Measurements from ENCODE around the gene PLCB1. TPM values are rescaled to one million over a fixed set of nuclear protein-coding genes. Genes with fewer than 3 reads are reported as not detected.

Gene PLCB1
- total and polyA plus RNA-seq, 10 of the 15 experiments (the other 5 are each of a cell fraction or from before 2014, with no cell fraction given), result 0.05 to 5.3 (median 0.17) TPM; not detected in 1

DNA sequence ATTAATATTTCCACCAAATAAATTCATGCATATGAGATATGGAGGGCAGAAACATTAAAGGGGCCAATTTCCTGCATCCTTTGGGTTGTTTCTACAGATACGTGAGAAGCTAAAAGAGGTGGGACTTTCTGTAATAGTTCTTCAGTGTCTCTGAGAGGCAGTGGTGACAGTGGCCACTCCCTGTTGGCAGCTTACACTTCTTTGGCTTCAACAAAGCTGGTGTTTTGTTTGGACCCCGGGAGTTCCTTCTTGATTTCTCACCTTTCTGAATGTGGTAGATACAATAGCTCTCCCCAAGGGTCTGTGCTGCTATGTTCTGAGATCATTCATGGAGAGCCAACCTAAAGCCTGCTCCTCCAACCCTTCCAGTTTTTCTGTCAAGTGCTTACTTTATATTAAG is 7.8 kb downstream of the PLCB1 start:
- SMC1A ChIA-PET (ENCODE audit: uncharacterized antibody, unreplicated experiment), result interaction anchor here (1.0 kb wide), 1 partner anchor 12 kb away, joined by 3 read pairs; no protein-coding TSS in a partner anchor
- H3K27ac ChIP-seq (ENCODE audit: control insufficient read depth, insufficient read depth), result no peak overlapping the region
- H3K36me3 ChIP-seq (ENCODE audit: control insufficient read depth in 2 of 2, insufficient read depth in 2 of 2, low read length in 1 of 2), result no peaks in the 10 kb centered on the region
- no peak overlapping the region for H2AFZ ChIP-seq (ENCODE audit: control insufficient read depth, low read depth, low read length)
- no peak overlapping the region for H3K4me2 ChIP-seq (ENCODE audit: control insufficient read depth, insufficient read depth)
- H3K9ac ChIP-seq (ENCODE audit: control insufficient read depth, insufficient read depth, low read length), result no peak overlapping the region
- no peaks in the 10 kb centered on the region for H3K9me3 ChIP-seq (replicated peaks; ENCODE audit: control insufficient read depth, insufficient read depth, low read length)
- in situ Hi-C loops (cut with MboI) (loop anchor here (5.0 to 10.0 kb wide), 3 partner anchors 162 to 582 kb away; no protein-coding TSS in a partner anchor), intact Hi-C loops (cut with micrococcal nuclease; ENCODE audit: unreplicated experiment) (no loop called here)
- BruUV-seq (replicated peaks), result no TSS peak
- H3K27me3 ChIP-seq (replicated peaks in 1 of 2; ENCODE audit: control insufficient read depth in 2 of 2, insufficient read depth in 2 of 2, low read length in 1 of 2), result peaks cover 0 to 2% of the 10 kb centered on the region in 2 experiments; a peak in 2 of 4 replicates
- CTCF ChIA-PET, result interaction anchor here (1.3 to 1.8 kb wide), 2 partner anchors 12 to 582 kb away, joined by 3 to 4 read pairs; no protein-coding TSS in a partner anchor
- H3K4me1 ChIP-seq (ENCODE audit: control insufficient read depth, insufficient read depth, low read length), result no peaks in the 10 kb centered on the region
- WGBS (ENCODE audit: insufficient coverage, insufficient replicate concordance, low lambda C conversion rate, missing lambda C conversion rate), result 31% methylated on average over 2 of the region's 2 CpGs
- DNase-seq (ENCODE audit: low read depth, low spot score) (no peak), FAIRE-seq (no peak), ATAC-seq (no peak)
- POLR2A ChIA-PET, result no interaction called here
- no peaks in the 10 kb centered on the region for H4K20me1 ChIP-seq (ENCODE audit: control insufficient read depth, insufficient read depth)
- no peak overlapping the region for H3K4me3 ChIP-seq
- no peaks in the 10 kb centered on the region for H3K79me2 ChIP-seq (ENCODE audit: control insufficient read depth, insufficient read depth, low read length)
- no peak for TF ChIP-seq BRCA1 (IDR thresholded peaks at IDR 0.05; ENCODE audit: low read depth, low read length)
- TF ChIP-seq TCF7 (IDR thresholded peaks at IDR 0.05; ENCODE audit: borderline replicate concordance), result no peak
- no peak for TF ChIP-seq MTA3 (IDR thresholded peaks at IDR 0.05; ENCODE audit: borderline replicate concordance, low read length)
- no peak for TF ChIP-seq REST (IDR thresholded peaks at IDR 0.05; ENCODE audit: low read depth, low read length)
- TF ChIP-seq NBN (IDR thresholded peaks at IDR 0.05), result no peak
- TF ChIP-seq, protein P1, sequence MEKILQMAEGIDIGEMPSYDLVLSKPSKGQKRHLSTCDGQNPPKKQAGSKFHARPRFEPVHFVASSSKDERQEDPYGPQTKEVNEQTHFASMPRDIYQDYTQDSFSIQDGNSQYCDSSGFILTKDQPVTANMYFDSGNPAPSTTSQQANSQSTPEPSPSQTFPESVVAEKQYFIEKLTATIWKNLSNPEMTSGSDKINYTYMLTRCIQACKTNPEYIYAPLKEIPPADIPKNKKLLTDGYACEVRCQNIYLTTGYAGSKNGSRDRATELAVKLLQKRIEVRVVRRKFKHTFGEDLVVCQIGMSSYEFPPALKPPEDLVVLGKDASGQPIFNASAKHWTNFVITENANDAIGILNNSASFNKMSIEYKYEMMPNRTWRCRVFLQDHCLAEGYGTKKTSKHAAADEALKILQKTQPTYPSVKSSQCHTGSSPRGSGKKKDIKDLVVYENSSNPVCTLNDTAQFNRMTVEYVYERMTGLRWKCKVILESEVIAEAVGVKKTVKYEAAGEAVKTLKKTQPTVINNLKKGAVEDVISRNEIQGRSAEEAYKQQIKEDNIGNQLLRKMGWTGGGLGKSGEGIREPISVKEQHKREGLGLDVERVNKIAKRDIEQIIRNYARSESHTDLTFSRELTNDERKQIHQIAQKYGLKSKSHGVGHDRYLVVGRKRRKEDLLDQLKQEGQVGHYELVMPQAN (conservative IDR thresholded peaks at IDR 0.05), result no peak
- no peak for TF ChIP-seq HDAC2 (IDR thresholded peaks at IDR 0.05)
- TF ChIP-seq JUND (IDR thresholded peaks at IDR 0.05; ENCODE audit: low read depth, low read length), result no peak
- no peak for TF ChIP-seq LARP7 (IDR thresholded peaks at IDR 0.05)
- no peak for TF ChIP-seq ZNF384 (IDR thresholded peaks at IDR 0.05; ENCODE audit: borderline replicate concordance, low read depth, low read length)
- TF ChIP-seq ZNF217 (IDR thresholded peaks at IDR 0.05), result no peak
- TF ChIP-seq NFIC (IDR thresholded peaks at IDR 0.05; ENCODE audit: low read depth, low read length), result no peak
- no peak for TF ChIP-seq IRF4 (IDR thresholded peaks at IDR 0.05; ENCODE audit: low read depth, low read length)
- no peak for TF ChIP-seq SPI1 (IDR thresholded peaks at IDR 0.05; ENCODE audit: borderline replicate concordance, insufficient read depth, low read depth, low read length)
- no peak for TF ChIP-seq IKZF1 (conservative IDR thresholded peaks at IDR 0.05)
- TF ChIP-seq, protein P2, sequence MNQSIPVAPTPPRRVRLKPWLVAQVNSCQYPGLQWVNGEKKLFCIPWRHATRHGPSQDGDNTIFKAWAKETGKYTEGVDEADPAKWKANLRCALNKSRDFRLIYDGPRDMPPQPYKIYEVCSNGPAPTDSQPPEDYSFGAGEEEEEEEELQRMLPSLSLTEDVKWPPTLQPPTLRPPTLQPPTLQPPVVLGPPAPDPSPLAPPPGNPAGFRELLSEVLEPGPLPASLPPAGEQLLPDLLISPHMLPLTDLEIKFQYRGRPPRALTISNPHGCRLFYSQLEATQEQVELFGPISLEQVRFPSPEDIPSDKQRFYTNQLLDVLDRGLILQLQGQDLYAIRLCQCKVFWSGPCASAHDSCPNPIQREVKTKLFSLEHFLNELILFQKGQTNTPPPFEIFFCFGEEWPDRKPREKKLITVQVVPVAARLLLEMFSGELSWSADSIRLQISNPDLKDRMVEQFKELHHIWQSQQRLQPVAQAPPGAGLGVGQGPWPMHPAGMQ (IDR thresholded peaks at IDR 0.05; ENCODE audit: borderline replicate concordance), result no peak
- RAD21 ChIA-PET (ENCODE audit: unreplicated experiment), result no interaction called here
